ENCODE measurements around the gene MAK.
"Not testable (repeated sequence)": the region's sequence is repeated elsewhere in the genome, so short reads cannot be mapped to it uniquely, and the experiment has no call there.

The MAK gene

GRCh38 chr6:10779076-10779475, 59.3 kb downstream of the MAK start:
- DNase-seq: no peak

DNA sequence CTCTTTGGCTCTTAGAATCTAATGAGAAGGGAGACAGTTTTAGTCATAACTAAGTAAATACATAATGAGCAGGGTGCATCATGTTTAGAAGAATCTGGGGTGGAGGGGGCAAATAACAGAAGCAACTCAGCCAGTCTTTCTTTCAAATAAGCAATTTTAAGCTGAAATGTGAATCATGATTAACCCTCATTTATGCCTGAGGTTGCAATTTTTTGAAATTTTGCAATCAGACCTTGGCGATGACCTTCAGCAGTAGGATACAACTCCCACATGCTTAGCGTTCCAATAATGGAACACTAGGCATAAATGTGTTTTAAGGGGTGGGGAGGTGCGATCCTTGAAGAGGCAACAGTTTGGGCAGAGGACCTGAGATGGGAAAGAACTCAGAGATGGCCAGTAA, 60.1 kb downstream of the MAK start:
- DNase-seq: no peak

DNA sequence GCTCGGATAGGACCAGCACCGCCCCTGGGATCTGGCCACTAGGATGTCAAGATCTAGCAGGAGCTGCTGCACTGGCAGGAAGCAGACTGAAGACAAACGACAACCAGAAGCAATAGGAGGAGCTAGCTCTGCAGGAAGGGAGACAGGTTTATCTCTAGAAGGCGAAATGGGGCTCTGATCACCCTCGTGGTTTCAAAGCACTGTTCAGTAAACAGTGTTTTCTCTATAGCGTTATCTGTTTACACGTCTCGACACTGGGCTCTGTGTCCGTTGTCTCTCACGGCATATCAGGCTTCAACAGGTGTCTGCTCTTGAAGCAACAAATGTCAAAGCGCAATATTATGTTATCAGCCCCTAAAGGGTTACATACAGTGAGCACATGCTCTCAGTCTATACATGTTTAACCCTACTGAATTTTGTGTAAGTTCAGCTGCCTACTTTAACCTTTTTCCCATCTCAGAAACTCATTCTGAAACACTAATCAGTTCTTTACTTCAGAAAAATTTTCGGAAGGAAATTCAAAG, 66.9 kb downstream of the MAK start:
- no peak for DNase-seq

DNA sequence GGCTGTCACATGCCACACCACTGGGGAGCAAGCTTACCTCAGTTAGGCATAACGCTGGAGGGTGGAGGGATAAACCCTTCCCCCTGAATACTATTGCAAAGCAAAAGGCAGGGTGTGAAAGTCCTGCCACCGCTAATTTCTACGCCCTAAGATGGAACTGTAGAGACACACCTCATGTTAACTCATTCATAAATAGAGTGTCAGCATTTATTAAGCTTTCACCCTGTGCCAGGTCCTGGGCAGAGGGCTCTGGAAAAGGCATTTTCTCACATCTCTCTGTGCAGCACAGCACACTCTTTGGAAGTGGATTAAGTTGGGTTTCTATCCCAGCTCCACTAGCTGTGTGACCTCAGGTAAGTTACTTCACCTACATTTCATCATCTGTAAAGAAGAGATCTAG, 68.9 kb downstream of the MAK start:
- no peak for DNase-seq

GRCh38 chr6:10763006-10763405, 75.3 kb downstream of the MAK start:
- DNase-seq: no peak

DNA sequence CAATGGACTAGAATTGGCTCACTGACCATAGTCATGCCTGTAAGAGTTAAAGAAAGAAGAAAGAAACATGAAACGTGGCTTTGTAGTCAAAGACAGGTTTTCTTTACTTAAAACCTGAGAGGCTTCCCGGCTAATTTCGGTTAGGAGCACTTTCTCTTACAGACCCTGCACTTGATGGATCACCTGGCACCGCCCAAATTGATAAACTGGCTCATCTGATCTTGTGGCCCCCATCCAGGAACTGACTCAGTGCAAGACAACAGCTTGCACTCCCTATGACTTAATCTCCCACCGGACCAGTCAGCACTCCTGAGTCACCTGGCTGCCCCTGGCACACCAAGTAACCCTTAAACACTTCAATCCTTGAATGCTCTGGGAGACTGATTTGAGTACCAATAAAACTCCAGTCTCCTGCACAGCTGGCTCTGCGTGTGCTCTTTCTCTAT, 78.4 kb downstream of the MAK start:
- DNase-seq: peak in 1 of 58 donors; percentile 4

GRCh38 chr6:10759312-10759839, 79.0 kb downstream of the MAK start:
- peak in 3 of 58 donors; percentile 0 to 32 (median 19) for DNase-seq

DNA sequence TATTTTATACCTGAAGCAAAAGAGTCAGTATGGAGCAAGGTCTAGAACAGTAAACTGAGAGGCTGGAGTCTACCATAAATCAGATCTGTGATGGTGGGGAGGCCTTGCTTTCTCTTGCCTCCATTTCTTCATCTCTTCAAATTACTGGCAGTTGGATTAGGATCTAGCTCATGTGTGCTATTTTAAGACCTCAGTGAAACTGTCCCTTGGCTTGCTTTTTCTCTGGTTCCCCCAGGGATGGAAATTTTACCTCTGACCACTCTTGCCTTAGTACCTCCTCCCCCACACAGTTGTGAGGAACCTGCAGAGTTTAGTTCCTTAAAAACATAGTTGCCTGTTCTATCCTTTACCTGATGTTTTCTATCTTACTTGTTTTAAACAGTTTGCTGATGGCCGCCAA, 82.3 kb downstream of the MAK start:
- DNase-seq: no peak

DNA sequence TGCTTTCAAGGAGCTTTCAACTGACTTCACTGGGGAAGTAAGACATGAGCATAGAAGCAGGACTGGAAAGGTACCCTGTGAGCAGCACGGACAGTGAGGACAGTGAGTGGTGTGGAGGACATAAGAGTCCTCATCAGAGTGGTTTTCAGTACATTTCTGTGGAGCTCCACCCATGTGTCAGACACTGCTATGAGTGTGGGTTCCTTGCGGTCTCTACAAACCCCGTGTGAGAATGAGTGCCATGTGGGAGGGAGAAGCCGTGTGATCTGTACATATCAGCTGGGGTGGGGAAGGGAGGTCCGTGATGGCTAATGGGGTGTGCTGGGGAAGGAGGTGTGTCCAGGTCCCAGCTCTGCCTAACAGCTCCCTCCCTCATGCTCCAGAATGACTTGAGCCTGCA, 86.6 kb downstream of the MAK start:
- DNase-seq: not testable (repeated sequence)

GRCh38 chr6:10750568-10750967, 87.8 kb downstream of the MAK start:
- not testable (repeated sequence) for DNase-seq

DNA sequence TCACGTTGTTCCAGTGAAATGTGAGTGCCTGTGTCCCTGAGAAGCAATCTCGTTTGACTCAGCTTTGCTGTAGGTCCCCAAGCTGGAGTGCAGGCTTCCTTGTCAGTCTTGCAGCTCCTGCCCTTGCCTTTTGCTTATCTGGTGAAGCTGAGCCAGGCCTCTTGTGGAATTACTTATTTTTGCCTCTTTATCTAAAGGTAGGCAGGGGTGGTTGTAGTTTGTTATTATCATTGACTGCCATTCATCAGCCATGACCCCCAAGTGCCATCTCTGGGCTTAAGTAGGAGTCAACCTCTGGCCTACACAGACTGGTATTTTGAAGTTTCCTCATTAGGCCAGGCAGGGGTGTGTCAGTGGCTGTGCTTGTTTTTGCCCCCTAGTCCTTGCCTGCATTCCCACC, 88.6 kb downstream of the MAK start:
- DNase-seq: no peak

DNA sequence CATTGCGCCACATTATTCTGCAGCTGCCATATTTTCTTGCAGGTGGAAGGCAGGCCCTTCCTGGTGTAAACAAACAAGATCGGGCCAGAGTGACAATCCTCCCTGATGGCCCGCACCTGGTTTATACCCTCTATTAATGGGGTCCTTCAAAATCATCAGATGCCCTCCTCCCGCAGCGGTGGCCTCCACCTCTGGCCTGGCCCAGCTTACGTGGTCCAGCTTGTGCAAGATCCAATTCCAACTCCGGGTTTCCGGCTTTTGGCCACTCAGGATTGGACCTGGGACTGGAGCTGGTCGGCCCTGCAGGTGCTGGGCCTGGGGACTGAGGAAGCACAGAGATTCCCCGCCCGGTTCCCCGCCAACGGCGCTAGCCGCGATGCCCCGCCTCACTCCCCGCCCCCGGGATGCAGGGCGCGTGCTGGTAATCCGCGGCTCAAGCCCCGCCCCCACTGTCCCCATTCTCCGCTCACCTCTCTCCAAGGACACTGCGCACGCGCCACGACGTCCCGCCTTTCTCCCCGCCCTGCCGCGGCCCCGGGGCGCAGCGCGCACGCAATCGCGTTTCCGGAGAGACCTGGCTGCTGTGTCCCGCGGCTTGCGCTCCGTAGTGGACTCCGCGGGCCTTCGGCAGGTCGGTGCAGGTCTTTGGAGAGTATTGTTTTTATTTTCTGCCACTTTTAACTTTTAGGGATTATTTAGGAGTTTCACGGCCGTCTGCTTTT, 90.9 kb downstream of the MAK start, which contains the start of gene TMEM14B:
TMEM14B (plus strand) TSS at position 555 of the 722 bp plus-strand sequence. CDS start 1,441 bp downstream, outside the sequence.
- peak; percentile 84 to 99 (median 98) for DNase-seq

- peak in 1 of 58 donors; percentile 30 for DNase-seq
Measured at GRCh38 chr6:10746915-10747250, 91.5 kb downstream of the MAK start.

DNA sequence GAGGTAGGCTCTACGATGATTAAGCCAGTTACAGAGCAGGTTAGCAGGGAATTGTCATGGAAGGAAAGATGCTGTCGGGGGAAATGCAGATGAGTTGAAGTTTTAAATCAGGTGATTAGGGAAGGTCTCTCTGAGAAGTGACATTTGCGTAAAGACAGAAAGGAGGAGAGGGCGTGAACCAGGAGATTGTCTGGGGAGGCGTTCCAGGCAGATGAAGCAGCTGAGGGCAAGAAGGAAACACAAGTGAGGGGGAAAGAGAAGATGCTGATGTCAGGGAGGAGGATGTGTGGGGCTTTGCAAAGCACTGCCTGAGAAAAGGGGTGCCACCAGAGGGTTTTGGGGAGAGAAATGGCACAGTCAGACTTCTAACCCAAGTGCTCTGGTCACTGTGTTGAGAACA, 93.2 kb downstream of the MAK start:
- no peak for DNase-seq

- DNase-seq: no peak
Measured at GRCh38 chr6:10743515-10743914, 94.8 kb downstream of the MAK start.

- no peak for DNase-seq
Measured at GRCh38 chr6:10742251-10742650, 96.1 kb downstream of the MAK start.

- not testable (repeated sequence) for DNase-seq
Measured at GRCh38 chr6:10741643-10742042, 96.7 kb downstream of the MAK start.

GRCh38 chr6:10740061-10740460, 98.3 kb downstream of the MAK start:
- no peak for DNase-seq

- DNase-seq: no peak
Measured at GRCh38 chr6:10736731-10737130, 101.6 kb downstream of the MAK start.

DNA sequence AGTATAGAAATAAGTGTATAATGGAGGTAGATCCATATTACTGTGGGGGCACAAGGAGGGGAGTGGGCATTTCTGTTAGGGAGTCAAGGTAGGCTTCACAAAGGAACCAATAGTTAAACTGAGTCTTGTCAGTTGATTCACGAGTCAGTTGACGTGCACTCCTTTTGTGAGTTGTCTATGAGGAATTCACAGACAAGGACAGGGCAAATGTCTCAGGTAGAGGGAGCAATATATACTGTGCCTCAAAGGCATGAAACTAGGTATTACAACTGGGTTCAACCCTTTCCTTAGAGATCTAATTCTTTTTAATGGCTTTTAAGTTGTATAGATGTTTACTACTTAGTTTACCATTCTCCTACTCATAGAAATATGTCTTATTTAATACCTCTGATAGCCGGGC, 104.5 kb downstream of the MAK start:
- DNase-seq: no peak

GRCh38 chr6:10733151-10733715, 105.1 kb downstream of the MAK start:
- no peak for DNase-seq

- peak in 3 of 58 donors; percentile 4 to 12 (median 10) for DNase-seq
Measured at GRCh38 chr6:10730254-10730653, 108.1 kb downstream of the MAK start.

DNA sequence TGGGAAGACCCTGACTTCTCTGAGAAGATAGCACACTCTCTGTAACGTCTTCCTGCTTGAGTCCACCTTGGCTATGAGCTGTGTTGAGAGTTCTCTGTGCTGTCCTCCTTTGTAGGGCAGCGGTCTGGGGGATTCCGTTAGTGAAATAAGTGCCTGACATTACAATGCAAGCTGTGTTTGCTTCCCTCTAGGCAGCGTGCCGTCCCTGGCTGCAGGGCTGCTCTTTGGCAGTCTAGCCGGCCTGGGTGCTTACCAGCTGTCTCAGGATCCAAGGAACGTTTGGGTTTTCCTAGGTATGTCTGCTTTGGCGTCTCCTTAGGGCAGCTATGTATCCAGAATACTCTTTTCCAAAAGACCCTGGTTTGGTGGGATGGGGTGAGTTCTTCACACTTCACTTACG, 112.6 kb downstream of the MAK start:
- DNase-seq: peak in 36 of 58 donors; percentile 6 to 67 (median 31)
